ENCODE results near the gene CCDC71L. TPM values are rescaled to one million over a fixed set of nuclear protein-coding genes. Genes with fewer than 3 reads are reported as not detected.
A peak's percentile ranks its signal among the peaks of the same experiment; 100 is the strongest.

Gene CCDC71L
- total and polyA plus RNA-seq, 2 of the 4 experiments (the other 2 are of a cell fraction): 19.7 to 20.6 TPM

- DNase-seq (no peak), ATAC-seq (ENCODE audit: low read depth) (peak; percentile 13)
- no peak overlapping the region for H3K9ac ChIP-seq (ENCODE audit: low read depth, low read length)
- H3K4me3 ChIP-seq (ENCODE audit: insufficient read depth, low read depth, low read length): no peak overlapping the region
- H4K5ac ChIP-seq (ENCODE audit: low read depth, low read length): peak overlapping the region; percentile 60
- H3K79me1 ChIP-seq (ENCODE audit: low read depth in 1 of 2, low read length in 2 of 2): no peaks in the 10 kb centered on the region; a peak in 1 of 4 replicates
- H2BK15ac ChIP-seq (ENCODE audit: low read depth, low read length): peak overlapping the region; percentile 99; the same call in 2 of the 3 replicates
- H3K23ac ChIP-seq (ENCODE audit: low read depth, low read length): peak overlapping the region; percentile 66; the same call in 1 of the 2 replicates
- H3K4me1 ChIP-seq (ENCODE audit: control insufficient read depth, insufficient read depth, low read length): peaks cover 19% of the 10 kb centered on the region
- peak overlapping the region; percentile 81 for H4K91ac ChIP-seq (ENCODE audit: insufficient read depth, low read depth, low read length)
- TF ChIP-seq RFX5 (IDR thresholded peaks at IDR 0.05; ENCODE audit: low read depth, low read length): no peak
- no peak for TF ChIP-seq ELK1 (IDR thresholded peaks at IDR 0.05; ENCODE audit: borderline replicate concordance, low read depth, low read length)
- TF ChIP-seq FOS (IDR thresholded peaks at IDR 0.05; ENCODE audit: low read depth, low read length): no peak
- no peak for TF ChIP-seq POLR2A (IDR thresholded peaks at IDR 0.05; ENCODE audit: low read depth, low read length)
- no peak for TF ChIP-seq CHD1 (IDR thresholded peaks at IDR 0.05; ENCODE audit: low read depth, low read length)
- no peaks in the 10 kb centered on the region for H3K27me3 ChIP-seq (ENCODE audit: control insufficient read depth, insufficient read depth, low read length)
- H3K27ac ChIP-seq (ENCODE audit: insufficient read depth, low read length): peak overlapping the region; percentile 1; the same call in 1 of the 2 replicates
- H3K14ac ChIP-seq (replicated peaks; ENCODE audit: low read depth, low read length): peak overlapping the region; percentile 91
- peak overlapping the region; percentile 91 for H2BK120ac ChIP-seq (ENCODE audit: low read depth, low read length)
- no peak overlapping the region for H2AK9ac ChIP-seq (replicated peaks; ENCODE audit: low read depth, low read length, poor library complexity)
- H3K4me2 ChIP-seq (ENCODE audit: low read depth, low read length): peak overlapping the region; percentile 2; the same call in 1 of the 2 replicates
- intact Hi-C loops (cut with micrococcal nuclease): loop anchor here (5.0 kb wide), 1 partner anchor 36 kb away; no protein-coding TSS in a partner anchor
- BruUV-seq (replicated peaks): no TSS peak
- ChIA-PET CTCF (interaction anchor here (0.6 kb wide), 1 partner anchor 996 kb away, joined by 3 read pairs; no protein-coding TSS in a partner anchor), POLR2A (ENCODE audit: unreplicated experiment) (no interaction called here)
- no peaks in the 10 kb centered on the region for H4K20me1 ChIP-seq (ENCODE audit: insufficient read depth, low read length)
- no peaks in the 10 kb centered on the region for H3K9me1 ChIP-seq (ENCODE audit: insufficient read depth, low read length)
- in situ Hi-C loops (cut with MboI; ENCODE audit: low sequenced_read_pairs): no loop called here
- H3K56ac ChIP-seq (ENCODE audit: extremely low read depth, insufficient read depth, low read length): no peak overlapping the region; the same call in 1 of the 2 replicates
- peak overlapping the region; percentile 65 for H2BK5ac ChIP-seq (ENCODE audit: low read depth, low read length, poor library complexity, severe bottlenecking)
- peak overlapping the region; percentile 80 for H2BK20ac ChIP-seq (ENCODE audit: low read depth, low read length)
- dilution Hi-C loops (cut with HindIII; ENCODE audit: low sequenced_read_pairs, unreplicated experiment): no loop called here
- peak overlapping the region; percentile 84 for H3K18ac ChIP-seq (ENCODE audit: low read depth, low read length)
- peaks cover 6% of the 10 kb centered on the region for H3K9me3 ChIP-seq (ENCODE audit: control insufficient read depth, insufficient read depth, low read length)
- peak overlapping the region; percentile 16 to 87; a peak in 3 of 4 replicates for H4K8ac ChIP-seq (ENCODE audit: low read depth in 2 of 2, low read length in 2 of 2)
- H2AFZ ChIP-seq (replicated peaks; ENCODE audit: low read length, poor library complexity): peak overlapping the region; percentile 76
- no peaks in the 10 kb centered on the region for H3K36me3 ChIP-seq (ENCODE audit: control insufficient read depth, insufficient read depth, low read length)
- H3K4ac ChIP-seq (ENCODE audit: low read depth, low read length): peak overlapping the region; percentile 82
- WGBS, 2 experiments (ENCODE audit: extremely low coverage in 2 of 2, insufficient read length in 1 of 2): no CpG with 5 or more reads among the region's 3 CpGs
- peak overlapping the region; percentile 89 for H2AK5ac ChIP-seq (ENCODE audit: low read depth, low read length)
Measured at GRCh38 chr7:106615808-106616707, 44.9 kb downstream of the CCDC71L start.

Measured in IMR-90 (cell line).